H9 (cell line): ENCODE results near the gene MGMT. TPM values are rescaled to one million over a fixed set of nuclear protein-coding genes. Genes with fewer than 3 reads are reported as not detected.

ENCODE experiments used
- DNase-seq: peaks from one replicate; pipeline ENCODE4 v3.0.0-alpha.2; 2017
- H2AFZ ChIP-seq: one replicate; pipeline ENCODE4 v1.6.1; 2013; ENCODE audit warnings: mild to moderate bottlenecking, low read length, control low read depth, moderate library complexity
- H2AK5ac ChIP-seq: 2 replicates; pipeline ENCODE4 v1.6.1; 2013; ENCODE audit warnings: low read length, control low read depth, mixed read lengths; ENCODE audit not compliant: insufficient read length
- H2BK120ac ChIP-seq: one replicate; pipeline ENCODE4 v1.6.1; 2013; ENCODE audit warnings: low read depth, mild to moderate bottlenecking, low read length, control low read depth, inconsistent platforms; ENCODE audit not compliant: poor library complexity, severe bottlenecking
- H2BK12ac ChIP-seq: 2 replicates; pipeline ENCODE4 v1.6.1; 2013; ENCODE audit warnings: low read length, control low read depth, mixed read lengths, low read depth; ENCODE audit not compliant: insufficient read length
- H2BK15ac ChIP-seq: 2 replicates; pipeline ENCODE4 v1.6.1; 2013; ENCODE audit warnings: low read depth, low read length, control low read depth
- H2BK20ac ChIP-seq: one replicate; pipeline ENCODE4 v1.6.1; 2013; ENCODE audit warnings: low read depth, mild to moderate bottlenecking, low read length, control low read depth, inconsistent platforms; ENCODE audit not compliant: poor library complexity, severe bottlenecking
- H2BK5ac ChIP-seq: 2 replicates; pipeline ENCODE4 v1.6.1; 2013; ENCODE audit warnings: low read length, control low read depth, mixed read lengths; ENCODE audit not compliant: insufficient read length
- H3K14ac ChIP-seq: 2 replicates; pipeline ENCODE4 v1.6.1; 2013; ENCODE audit warnings: low read length, control low read depth; ENCODE audit not compliant: insufficient read depth
- H3K18ac ChIP-seq: 2 replicates; pipeline ENCODE4 v1.6.1; 2013; ENCODE audit warnings: low read depth, mild to moderate bottlenecking, mixed read lengths, low read length, control low read depth; ENCODE audit not compliant: insufficient read length
- H3K23ac ChIP-seq: 2 replicates; pipeline ENCODE4 v1.6.1; 2013; ENCODE audit warnings: low read length, control low read depth, mixed read lengths, low read depth; ENCODE audit not compliant: insufficient read length
- H3K23me2 ChIP-seq: 2 replicates; pipeline ENCODE4 v1.6.1; 2013; ENCODE audit warnings: low read depth, mild to moderate bottlenecking, mixed read lengths, low read length, control low read depth; ENCODE audit not compliant: insufficient read length, poor library complexity, severe bottlenecking
- H3K27ac ChIP-seq: 2 replicates; pipeline ENCODE4 v1.5.1; 2013; ENCODE audit warnings: low read length, control low read depth, mixed read lengths, low read depth; ENCODE audit not compliant: insufficient read length
- H3K27me3 ChIP-seq: 2 replicates; pipeline ENCODE4 v1.6.1; 2013; ENCODE audit warnings: low read length, control low read depth, inconsistent platforms; ENCODE audit not compliant: insufficient read depth
- H3K4ac ChIP-seq: 2 replicates; pipeline ENCODE4 v1.6.1; 2013; ENCODE audit warnings: low read depth, mild to moderate bottlenecking, control low read depth, inconsistent platforms, low read length, moderate library complexity
- H3K4me1 ChIP-seq: 2 replicates; pipeline ENCODE4 v1.6.1; 2013; ENCODE audit warnings: low read length, control low read depth, inconsistent platforms; ENCODE audit not compliant: insufficient read depth
- H3K4me2 ChIP-seq: 2 replicates; pipeline ENCODE4 v1.6.1; 2013; ENCODE audit warnings: low read length, control low read depth, mixed read lengths; ENCODE audit not compliant: insufficient read length, insufficient read depth
- H3K56ac ChIP-seq: 2 replicates; pipeline ENCODE4 v1.6.1; 2013; ENCODE audit warnings: low read depth, mild to moderate bottlenecking, mixed read lengths, low read length, control low read depth; ENCODE audit not compliant: insufficient read length
- H3K79me1 ChIP-seq: 2 replicates; pipeline ENCODE4 v1.6.1; 2013; ENCODE audit warnings: low read depth, mild to moderate bottlenecking, moderate library complexity, low read length, control low read depth, inconsistent platforms; ENCODE audit not compliant: insufficient read depth, poor library complexity, severe bottlenecking
- H3K79me2 ChIP-seq: 2 replicates; pipeline ENCODE4 v1.6.1; 2013; ENCODE audit warnings: low read length, control low read depth, inconsistent platforms; ENCODE audit not compliant: insufficient read depth
- H3K9ac ChIP-seq: 2 replicates; pipeline ENCODE4 v1.6.1; 2013; ENCODE audit warnings: low read length, control low read depth, mixed read lengths; ENCODE audit not compliant: insufficient read length; ENCODE audit errors: extremely low read depth
- H3K9me3 ChIP-seq: one replicate; pipeline ENCODE4 v1.6.1; 2013; ENCODE audit warnings: low read depth, low read length, inconsistent platforms; ENCODE audit not compliant: control insufficient read depth
- H3T11ph ChIP-seq: one replicate; pipeline ENCODE4 v1.6.1; 2013; ENCODE audit warnings: mild to moderate bottlenecking, low read length, control low read depth, inconsistent platforms
- H4K20me1 ChIP-seq: one replicate; pipeline ENCODE4 v1.6.1; 2013; ENCODE audit not compliant: control insufficient read depth, insufficient read length, insufficient read depth
- H4K5ac ChIP-seq: 2 replicates; pipeline ENCODE4 v1.6.1; 2013; ENCODE audit warnings: low read depth, mild to moderate bottlenecking, mixed read lengths, low read length, control low read depth; ENCODE audit not compliant: insufficient read length
- H4K8ac ChIP-seq: replicated peaks from 2 replicates; pipeline ENCODE4 v1.6.1; 2013; ENCODE audit warnings: low read length, control low read depth, mixed read lengths, low read depth; ENCODE audit not compliant: insufficient read length
- H4K91ac ChIP-seq: 2 replicates; pipeline ENCODE4 v1.6.1; 2013; ENCODE audit warnings: low read depth, mild to moderate bottlenecking, moderate library complexity, mixed read lengths, low read length, control low read depth; ENCODE audit not compliant: insufficient read length
- H3K27ac Mint-ChIP-seq, 3 experiments: 2 replicates in 2 of 3; 3 replicates in 1 of 3; pipeline ENCODE4 v1.8.0; 2020 to 2021; ENCODE audit warnings: mixed read lengths in 3 of 3, mild to moderate bottlenecking in 1 of 3, moderate library complexity in 1 of 3
- H3K27me3 Mint-ChIP-seq: 2 replicates; pipeline ENCODE4 v1.8.0; 2021; ENCODE audit warnings: low read depth, mild to moderate bottlenecking, moderate library complexity, mixed read lengths
- H3K36me3 Mint-ChIP-seq, 3 experiments: 2 replicates in 2 of 3; 3 replicates in 1 of 3; pipeline ENCODE4 v1.8.0; 2020 to 2021; ENCODE audit warnings: low read depth in 3 of 3, mixed read lengths in 3 of 3; ENCODE audit not compliant: insufficient read depth in 1 of 3
- H3K4me1 Mint-ChIP-seq, 2 experiments: 2 replicates each; pipeline ENCODE4 v1.8.0; 2020; ENCODE audit warnings: mixed read lengths in 2 of 2
- H3K4me3 Mint-ChIP-seq, 2 experiments: 2 replicates in 1 of 2; 3 replicates in 1 of 2; pipeline ENCODE4 v1.8.0; 2020 to 2021; ENCODE audit warnings: mild to moderate bottlenecking in 2 of 2, mixed read lengths in 2 of 2, moderate library complexity in 1 of 2
- H3K9me3 Mint-ChIP-seq, 2 experiments: 2 replicates in 1 of 2; 3 replicates in 1 of 2; pipeline ENCODE4 v1.8.0; 2020; ENCODE audit warnings: mild to moderate bottlenecking in 2 of 2, mixed read lengths in 2 of 2, moderate library complexity in 1 of 2
- WGBS: extraction: QIAGEN DNeasy Blood & Tissue Kit; methylation state at CpG from one replicate; pipeline ENCODE4 v1.1.7; 2013; ENCODE audit warnings: missing lambda C conversion rate, low lambda C conversion rate, mixed read lengths; ENCODE audit not compliant: insufficient read length; ENCODE audit errors: extremely low coverage; 5-methylcytosine and 5-hydroxymethylcytosine counted together
- total RNA-seq: library from RNA; stranded (reverse); gene quantifications from 2 replicates; pipeline ENCODE4 v1.2.1, GENCODE V29; 2021
- TF ChIP-seq, protein P1 (sequence below): fragments of 200-600 bp; sonication (generic); conservative IDR thresholded peaks from 3 replicates; pipeline ENCODE4 v1.8.0; 2021; ENCODE audit warnings: antibody characterized with exemption, mild to moderate bottlenecking

Gene MGMT
- total RNA-seq, 1 experiment from 2014 or later: 18.4 TPM

DNA sequence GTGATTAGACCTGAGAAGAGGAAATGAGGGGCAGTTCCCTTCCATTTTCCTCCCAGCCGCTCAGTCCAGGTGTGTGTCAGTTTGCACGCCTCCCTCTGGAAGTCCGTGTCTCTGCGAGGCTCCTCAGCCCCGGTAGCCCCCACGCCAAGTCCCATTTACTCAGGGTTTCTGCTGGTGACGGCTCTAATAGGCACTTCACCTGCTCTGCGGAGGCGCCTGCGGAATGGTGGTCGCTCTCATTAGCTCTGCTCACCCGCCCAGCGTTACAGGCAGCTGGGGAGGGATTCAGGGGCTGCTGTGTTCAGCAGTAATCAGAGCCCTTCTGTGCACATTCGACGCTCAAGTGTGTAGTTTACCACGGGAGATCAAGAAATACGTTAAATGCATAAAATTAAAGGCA is 179.9 kb downstream of the MGMT start:
- H3K27ac Mint-ChIP-seq: peak overlapping the region in 1 of 3 experiments; percentile 33; a peak in 2 of 7 replicates
- Histone ChIP-seq H3K18ac (no peak overlapping the region), H3T11ph (no peak overlapping the region), H4K91ac (no peak overlapping the region), H3K14ac (no peak overlapping the region), H2BK15ac (no peak overlapping the region), H3K4me1 (no peaks in the 10 kb centered on the region), H2BK20ac (no peak overlapping the region), H3K23ac (no peak overlapping the region), H2BK12ac (no peak overlapping the region), H4K5ac (no peak overlapping the region), H3K9me3 (no peaks in the 10 kb centered on the region), H2AFZ (no peak overlapping the region), H2AK5ac (no peak overlapping the region), H3K79me2 (no peaks in the 10 kb centered on the region), H3K4ac (no peak overlapping the region), H3K27ac (no peak overlapping the region), H3K27me3 (no peaks in the 10 kb centered on the region), H3K23me2 (no peaks in the 10 kb centered on the region), H2BK5ac (no peak overlapping the region), H3K79me1 (no peaks in the 10 kb centered on the region), H3K9ac (no peak overlapping the region), H4K8ac (no peak overlapping the region), H3K4me2 (no peak overlapping the region), H4K20me1 (no peaks in the 10 kb centered on the region), H2BK120ac (no peak overlapping the region), H3K56ac (no peak overlapping the region)
- WGBS: no CpG with 5 or more reads among the region's 17 CpGs
- TF ChIP-seq, protein P1, sequence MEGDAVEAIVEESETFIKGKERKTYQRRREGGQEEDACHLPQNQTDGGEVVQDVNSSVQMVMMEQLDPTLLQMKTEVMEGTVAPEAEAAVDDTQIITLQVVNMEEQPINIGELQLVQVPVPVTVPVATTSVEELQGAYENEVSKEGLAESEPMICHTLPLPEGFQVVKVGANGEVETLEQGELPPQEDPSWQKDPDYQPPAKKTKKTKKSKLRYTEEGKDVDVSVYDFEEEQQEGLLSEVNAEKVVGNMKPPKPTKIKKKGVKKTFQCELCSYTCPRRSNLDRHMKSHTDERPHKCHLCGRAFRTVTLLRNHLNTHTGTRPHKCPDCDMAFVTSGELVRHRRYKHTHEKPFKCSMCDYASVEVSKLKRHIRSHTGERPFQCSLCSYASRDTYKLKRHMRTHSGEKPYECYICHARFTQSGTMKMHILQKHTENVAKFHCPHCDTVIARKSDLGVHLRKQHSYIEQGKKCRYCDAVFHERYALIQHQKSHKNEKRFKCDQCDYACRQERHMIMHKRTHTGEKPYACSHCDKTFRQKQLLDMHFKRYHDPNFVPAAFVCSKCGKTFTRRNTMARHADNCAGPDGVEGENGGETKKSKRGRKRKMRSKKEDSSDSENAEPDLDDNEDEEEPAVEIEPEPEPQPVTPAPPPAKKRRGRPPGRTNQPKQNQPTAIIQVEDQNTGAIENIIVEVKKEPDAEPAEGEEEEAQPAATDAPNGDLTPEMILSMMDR: no peak
- no peaks in the 10 kb centered on the region for H3K9me3 Mint-ChIP-seq
- peaks cover 19 to 21% of the 10 kb centered on the region in 2 experiments for H3K4me1 Mint-ChIP-seq
- no peaks in the 10 kb centered on the region for H3K27me3 Mint-ChIP-seq
- H3K36me3 Mint-ChIP-seq: no peaks in the 10 kb centered on the region; a peak in 1 of 7 replicates
- DNase-seq: no peak
- no peak overlapping the region for H3K4me3 Mint-ChIP-seq
